Measurements from ENCODE around the gene RBM41. TPM values are rescaled to one million over a fixed set of nuclear protein-coding genes. Genes with fewer than 3 reads are reported as not detected.

The RBM41 gene
- polyA plus RNA-seq, 1 experiment: 9.6 TPM

GRCh38 chrX:107025545-107025944, 93.1 kb downstream of the RBM41 start:
- H3K4me3 ChIP-seq (ENCODE audit: low read depth, low read length): no peak overlapping the region
- no peak overlapping the region for H3K27ac ChIP-seq (ENCODE audit: low read depth, low read length)
- DNase-seq (ENCODE audit: low read depth, low spot score): no peak
- no peaks in the 10 kb centered on the region for H3K9me3 ChIP-seq (ENCODE audit: control insufficient read depth, insufficient read depth, low read length)
- ChIA-PET POLR2A (no interaction called here), CTCF (interaction anchor here (0.6 to 2.5 kb wide), 6 partner anchors 10 to 749 kb away, joined by 3 to 7 read pairs (median 3); no protein-coding TSS in a partner anchor)
- TF ChIP-seq CTCF (IDR thresholded peaks at IDR 0.05; ENCODE audit: low read depth, low read length): peak; percentile 67
- H3K27me3 ChIP-seq (ENCODE audit: control insufficient read depth, insufficient read depth, low read length): no peaks in the 10 kb centered on the region

- Histone ChIP-seq H3K9me3 (ENCODE audit: control insufficient read depth, insufficient read depth, low read length) (no peaks in the 10 kb centered on the region), H3K27ac (ENCODE audit: low read depth, low read length) (no peak overlapping the region), H3K27me3 (ENCODE audit: control insufficient read depth, insufficient read depth, low read length) (no peaks in the 10 kb centered on the region), H3K4me3 (ENCODE audit: low read depth, low read length) (no peak overlapping the region)
- ChIA-PET CTCF (interaction anchor here (1.4 kb wide), 1 partner anchor 11 kb away, joined by 7 read pairs; no protein-coding TSS in a partner anchor), POLR2A (no interaction called here)
- no peak for TF ChIP-seq CTCF (IDR thresholded peaks at IDR 0.05; ENCODE audit: low read depth, low read length)
- no peak for DNase-seq (ENCODE audit: low read depth, low spot score)
Observed at GRCh38 chrX:107014936-107015335, 103.7 kb downstream of the RBM41 start.

Other genes starting within 250 kb of the RBM41 start
- not detected in 2 replicates for gene RIPPLY1, start 215.5 kb downstream of the RBM41 start, polyA plus RNA-seq (2011; rRNA removed)
- gene CLDN2, start 198.4 kb downstream of the RBM41 start, polyA plus RNA-seq (2011; rRNA removed): 0.04 TPM in 1 of 2 replicates, not detected in the other
- 30.3 and 36.0 TPM in 2 replicates for gene MORC4, start 118.6 kb downstream of the RBM41 start, polyA plus RNA-seq (2011; rRNA removed)
- 0.05 TPM in 1 of 2 replicates, not detected in the other for gene NUP62CL, start 87.6 kb upstream of the RBM41 start, polyA plus RNA-seq (2011; rRNA removed)
- not detected in 2 replicates for gene DNAAF6, start 87.8 kb upstream of the RBM41 start, polyA plus RNA-seq (2011; rRNA removed)